HCEC 1CT (cell line): Measurements from ENCODE around the gene PTPRO.
A peak's percentile ranks its signal among the peaks of the same experiment; 100 is the strongest.

ENCODE experiments used
- DNase-seq: peaks from one replicate; pipeline ENCODE4 v3.0.0-alpha.2; 2017

PTPRO gene

DNA sequence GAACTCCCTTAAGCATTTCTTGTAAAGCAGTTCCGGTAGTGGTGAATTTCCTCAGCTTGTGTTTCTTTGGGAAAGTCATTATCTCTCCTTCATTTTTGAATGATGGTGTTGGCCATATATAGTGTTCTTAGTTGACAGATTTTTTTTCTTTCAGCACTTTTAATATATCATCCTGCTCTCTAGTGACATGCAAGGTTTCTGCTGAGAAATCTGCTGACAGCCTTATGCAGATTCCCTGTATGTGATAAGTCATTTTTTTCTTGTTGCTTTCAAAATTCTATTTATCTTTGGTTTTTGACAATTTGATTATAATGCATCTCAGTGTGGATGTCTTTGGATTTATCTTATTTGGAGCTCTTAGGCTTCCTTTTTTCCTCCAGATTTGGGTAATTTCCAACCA lies 135.7 kb downstream of the PTPRO start:
- DNase-seq, result no peak

DNA sequence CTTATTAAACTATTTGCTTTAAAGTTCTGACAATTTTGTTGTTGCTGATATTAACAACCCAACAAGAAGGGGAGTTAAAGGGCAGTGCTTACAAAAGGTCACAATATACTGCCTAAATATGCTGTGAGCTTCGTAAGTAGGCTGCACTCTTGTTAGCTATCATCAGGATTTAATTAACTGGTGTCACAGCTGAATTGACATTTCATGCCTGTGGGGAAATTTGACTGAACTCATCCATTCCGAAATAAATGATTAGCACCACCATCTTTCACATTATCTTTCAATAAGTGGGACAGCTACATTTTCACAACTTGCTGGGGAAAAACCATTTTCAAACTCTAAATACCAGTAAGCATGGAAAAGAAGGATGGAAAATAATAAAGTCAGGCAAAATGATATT lies 146.6 kb downstream of the PTPRO start:
- no peak for DNase-seq

DNA sequence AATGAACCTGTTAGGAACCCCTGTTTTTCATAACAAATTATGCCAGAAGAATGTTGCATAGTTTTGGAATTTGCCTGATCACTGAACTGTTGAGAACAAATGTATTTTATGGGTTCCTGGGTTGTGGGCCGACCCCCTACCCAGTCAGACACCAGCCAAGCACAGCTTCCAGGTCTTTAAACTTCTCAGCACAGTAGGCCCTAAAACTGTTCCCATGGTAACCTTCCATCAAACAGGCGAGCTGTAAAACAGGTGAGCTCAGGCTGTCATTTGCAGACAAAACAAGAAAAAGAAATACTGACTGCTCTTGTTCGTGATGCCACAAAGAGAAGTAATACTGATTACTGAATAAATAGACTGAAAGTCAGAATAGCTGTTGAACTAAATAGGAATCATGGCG lies 147.0 kb downstream of the PTPRO start:
- no peak for DNase-seq

DNA sequence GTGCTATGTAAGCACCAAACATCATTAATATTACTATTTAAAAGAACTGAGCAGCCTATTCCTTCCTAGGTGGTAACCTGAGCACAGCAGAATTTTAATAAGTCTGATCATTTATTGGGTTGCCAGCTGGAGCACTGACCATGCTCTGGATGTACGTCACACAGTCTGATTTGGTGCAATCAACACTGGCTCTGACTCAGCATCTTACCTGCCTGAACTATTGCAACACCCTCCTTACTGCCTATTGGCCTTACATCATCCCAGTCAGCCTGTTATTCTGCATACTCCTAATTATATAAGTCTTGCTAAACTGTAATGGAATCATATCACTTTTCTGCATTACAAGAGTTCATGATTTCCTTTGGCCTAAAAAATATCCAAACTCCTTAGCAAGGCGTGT lies 149.7 kb downstream of the PTPRO start:
- DNase-seq, result no peak

DNA sequence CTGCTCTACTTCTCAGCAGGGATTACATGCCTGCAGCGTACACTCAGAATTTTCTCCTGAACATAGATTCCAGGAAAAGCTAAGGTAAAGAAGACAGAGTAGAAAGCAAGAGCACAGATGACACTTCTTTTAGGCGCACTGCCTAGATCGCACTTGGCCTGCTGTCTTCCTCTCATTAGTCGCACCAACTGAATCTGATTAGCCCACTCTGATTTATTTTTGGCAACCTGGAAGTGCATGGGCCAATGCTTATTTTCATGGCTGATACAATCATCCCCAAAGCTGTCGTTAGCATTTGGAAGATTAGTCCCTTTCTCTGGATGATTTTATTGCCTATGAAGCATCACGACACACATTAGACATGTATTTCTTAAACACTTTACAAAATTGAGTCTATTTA lies 152.5 kb downstream of the PTPRO start:
- DNase-seq, result no peak

DNA sequence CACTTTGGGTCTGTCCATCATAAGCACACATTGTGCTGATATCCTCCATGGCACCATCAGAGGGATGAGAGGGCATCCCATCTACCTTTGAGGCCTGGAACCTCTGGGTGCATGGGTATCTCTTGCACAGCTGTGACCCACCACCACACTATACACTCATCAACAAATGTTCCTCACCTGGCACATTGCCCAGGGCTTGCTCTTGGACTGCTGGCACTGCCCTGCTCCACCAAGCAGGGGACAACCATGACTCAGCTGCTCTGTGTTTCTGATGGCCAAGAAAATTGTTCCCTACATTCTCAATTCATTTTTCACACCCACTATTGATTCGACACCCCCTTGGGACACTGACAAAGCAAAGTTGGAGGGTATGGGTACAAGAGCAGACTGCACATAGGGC lies 155.5 kb downstream of the PTPRO start:
- no peak for DNase-seq

DNA sequence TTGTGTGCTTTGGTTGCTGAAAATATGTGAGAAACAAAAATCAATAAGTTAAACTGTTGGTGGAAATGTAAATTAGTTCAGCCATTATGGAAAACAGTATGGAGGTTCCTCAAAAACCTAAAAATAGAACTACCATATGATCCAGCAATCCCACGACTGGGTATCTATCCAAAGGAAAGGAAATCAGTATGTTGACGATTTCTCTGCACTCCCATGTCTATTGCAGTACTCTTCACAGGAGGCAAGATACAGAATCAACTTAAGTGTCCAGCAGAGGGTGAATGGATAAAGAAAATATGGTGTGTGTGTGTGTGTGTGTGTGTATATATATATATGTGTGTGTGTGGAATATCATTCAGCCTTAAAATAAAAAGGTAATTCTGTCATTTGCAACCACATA lies 159.5 kb downstream of the PTPRO start:
- DNase-seq, result no peak

DNA sequence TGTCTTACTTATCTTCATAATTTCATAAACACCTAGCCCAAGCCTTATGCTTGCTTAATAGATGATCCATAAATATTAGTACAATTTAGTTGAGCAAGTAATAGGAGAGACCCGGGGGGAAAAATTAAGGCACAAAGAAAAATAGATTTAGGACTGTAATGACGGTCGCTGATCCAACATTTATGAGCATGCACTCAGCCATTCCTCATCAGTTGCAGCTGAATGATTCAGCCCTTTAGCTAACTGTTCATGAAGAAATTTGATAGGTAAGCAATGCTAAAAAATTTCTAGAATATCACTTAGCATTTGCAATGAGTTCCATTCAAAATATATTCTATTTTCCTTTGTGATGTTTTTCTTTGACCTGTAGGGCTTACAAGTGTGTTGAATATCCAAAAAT lies 163.2 kb downstream of the PTPRO start:
- DNase-seq, result no peak

DNA sequence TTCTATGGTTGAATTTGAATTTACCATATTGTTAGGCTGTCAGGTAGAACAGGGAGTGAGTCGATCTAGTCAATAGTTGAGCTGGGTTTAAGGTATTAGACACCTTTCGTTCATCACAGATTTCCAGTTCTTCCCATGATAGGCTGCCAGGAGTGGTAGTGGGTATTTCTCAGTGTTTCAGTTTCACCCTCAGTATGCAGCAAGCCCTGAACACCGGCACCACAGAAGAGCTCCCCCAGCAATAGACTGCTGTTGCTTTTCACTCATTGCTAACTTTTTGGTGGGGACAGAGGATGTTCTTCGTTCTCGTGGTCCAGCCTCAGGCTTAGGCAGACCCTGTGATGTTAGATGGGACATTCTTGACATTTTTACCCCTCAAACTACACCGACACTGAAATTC lies 164.6 kb downstream of the PTPRO start:
- no peak for DNase-seq

DNA sequence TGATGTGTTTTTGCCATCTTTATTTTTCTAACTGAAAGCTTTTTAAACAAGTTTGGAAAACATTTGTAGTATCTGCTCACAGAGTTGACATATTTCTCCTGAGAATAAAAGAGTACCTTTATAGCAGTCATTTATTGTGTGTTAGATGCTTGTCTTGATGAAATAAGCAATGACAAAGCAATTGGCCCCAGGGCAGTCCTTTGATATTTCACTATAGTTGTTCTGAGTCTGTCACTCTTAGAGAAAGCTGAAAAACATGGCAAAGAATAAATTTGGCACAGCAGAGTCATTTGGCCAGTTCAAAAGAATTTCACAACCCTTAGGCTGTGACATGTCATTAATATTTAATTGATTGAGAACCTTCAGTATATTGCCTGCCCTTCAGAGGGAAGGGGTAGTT lies 166.2 kb downstream of the PTPRO start:
- no peak for DNase-seq

DNA sequence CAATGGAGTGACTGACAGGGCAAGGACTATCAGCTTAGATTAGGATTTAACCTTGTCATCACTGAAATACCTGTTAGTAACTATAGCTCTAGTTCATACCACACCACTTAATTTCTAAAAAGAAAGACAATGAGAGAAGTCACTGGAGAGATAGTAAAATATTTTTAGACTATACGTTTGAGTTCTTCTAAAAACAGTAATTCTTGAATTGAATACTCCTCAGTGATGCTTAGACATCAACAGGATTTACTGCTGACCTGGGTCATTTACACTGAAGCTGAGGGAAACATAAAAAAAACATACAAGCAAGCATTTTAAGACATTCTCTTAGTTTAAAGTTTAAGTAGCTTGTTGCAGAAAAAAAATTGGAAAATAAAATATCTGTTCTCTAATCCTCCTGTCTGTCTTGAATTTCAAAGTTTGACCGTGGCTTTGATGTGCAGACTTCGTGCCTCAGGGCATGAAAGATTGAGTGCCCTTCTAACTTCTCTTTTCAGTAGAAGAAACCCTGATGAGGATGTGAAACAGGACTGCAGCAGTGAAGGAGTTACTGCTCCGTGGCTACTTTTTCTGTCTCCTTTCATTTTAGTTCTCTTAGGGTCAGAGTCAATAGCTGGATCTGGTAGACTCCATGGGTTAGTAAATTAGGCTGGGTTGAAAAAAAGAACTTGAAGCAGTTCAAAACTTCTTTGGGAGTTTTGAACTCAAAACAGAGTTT lies 172.2 kb downstream of the PTPRO start:
- DNase-seq, result no peak

DNA sequence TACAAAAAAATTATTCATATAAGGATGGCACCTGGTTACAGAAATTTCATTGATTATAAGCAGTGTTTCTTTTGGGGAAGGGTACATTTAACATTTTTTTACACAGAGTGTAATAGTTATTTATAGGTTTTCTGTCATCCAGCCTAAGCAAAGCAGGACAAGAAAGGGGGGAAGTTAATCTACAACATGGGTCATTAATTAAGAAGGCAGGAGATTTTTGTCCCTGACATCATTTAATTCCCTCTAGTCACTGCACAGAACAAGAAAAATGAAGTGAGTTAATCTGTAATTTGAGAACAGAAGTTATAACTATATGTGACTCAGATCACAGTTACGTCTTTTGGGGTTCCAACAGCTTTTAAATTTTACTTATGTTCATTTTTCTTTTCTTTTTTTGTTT lies 173.4 kb downstream of the PTPRO start:
- peak; percentile 30 for DNase-seq

DNA sequence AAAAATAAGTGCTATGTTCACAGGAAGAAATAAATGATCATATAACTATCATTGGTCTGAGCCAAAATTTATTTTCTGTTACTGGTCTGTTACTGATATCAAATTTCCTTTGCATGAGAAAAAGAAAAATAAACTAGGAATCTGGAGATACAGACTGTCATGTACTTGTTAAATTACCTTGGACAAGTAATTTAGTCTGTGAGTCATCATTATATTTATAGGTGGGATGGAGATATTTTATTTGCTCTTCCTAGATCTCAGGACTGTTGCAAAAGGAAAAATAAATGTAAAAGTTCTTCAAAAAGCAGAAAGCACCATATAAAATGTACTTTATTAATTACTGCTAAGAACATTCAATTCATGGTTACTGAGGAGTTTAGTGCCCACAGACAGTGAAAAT lies 174.4 kb downstream of the PTPRO start:
- DNase-seq, result no peak

DNA sequence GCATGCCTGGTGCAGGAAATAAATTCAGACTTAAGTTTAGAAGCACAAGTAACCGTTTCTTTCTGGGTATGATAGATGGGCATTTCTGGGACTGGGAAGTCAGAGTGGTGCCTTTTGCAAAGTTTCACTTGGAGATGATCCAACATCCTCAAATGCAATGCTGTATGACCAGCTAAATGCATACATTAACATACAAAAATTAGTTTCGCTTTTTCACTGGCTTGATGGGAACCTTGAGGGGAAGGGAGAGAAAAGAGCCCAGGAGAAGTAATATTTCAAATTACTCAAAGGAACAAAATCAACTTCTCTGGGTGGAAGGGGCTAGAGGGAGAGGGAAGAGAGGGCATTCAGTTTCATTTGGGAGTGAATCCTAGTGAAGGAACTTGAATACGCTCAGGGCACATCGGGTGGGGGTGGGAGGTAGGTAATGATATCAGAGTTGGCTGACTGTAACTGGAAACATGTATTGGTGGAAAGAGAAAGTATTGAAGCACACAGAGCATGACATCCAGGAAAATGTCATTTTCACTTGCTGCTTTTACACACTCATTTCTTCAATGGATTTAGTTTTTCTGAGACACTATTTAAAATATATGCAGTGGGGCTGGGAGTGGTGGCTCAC lies 175.5 kb downstream of the PTPRO start:
- no peak for DNase-seq

DNA sequence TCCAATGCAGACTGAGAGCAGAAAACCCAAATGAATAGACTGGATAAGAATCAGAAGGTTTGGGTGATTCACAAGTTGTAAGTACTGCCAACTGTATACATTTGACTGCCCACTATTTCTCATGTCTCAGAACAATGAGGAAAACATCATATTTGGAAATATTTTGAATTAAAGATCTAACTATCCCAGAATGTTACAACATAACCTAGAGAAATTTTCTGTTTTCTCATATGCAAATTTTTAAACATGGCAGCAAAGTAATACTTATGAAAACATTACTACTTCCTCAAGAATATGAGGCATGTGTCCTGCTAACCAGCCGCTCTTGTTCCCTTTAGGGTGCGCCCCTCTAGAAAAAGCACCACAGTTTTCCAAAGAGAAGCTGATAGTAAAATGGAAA lies 179.9 kb downstream of the PTPRO start:
- DNase-seq, result no peak

DNA sequence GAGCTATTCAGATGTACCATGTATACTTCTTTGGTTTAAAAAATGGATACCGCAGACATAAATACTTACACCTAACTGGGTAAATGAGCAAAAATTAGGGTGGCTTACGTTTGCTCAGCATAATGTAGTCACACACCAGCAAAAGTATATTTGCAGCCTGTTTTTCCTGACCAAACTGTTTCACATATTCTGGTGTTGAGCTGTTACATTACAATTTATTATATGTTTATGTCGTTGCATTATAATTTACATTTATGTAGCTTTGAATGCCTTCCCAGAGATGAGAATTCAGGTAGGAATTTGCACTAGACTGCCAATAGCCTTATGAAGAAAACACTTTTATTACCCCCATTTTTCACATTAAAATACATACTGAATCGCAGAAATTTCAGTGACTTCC lies 183.3 kb downstream of the PTPRO start:
- DNase-seq, result peak; percentile 80

DNA sequence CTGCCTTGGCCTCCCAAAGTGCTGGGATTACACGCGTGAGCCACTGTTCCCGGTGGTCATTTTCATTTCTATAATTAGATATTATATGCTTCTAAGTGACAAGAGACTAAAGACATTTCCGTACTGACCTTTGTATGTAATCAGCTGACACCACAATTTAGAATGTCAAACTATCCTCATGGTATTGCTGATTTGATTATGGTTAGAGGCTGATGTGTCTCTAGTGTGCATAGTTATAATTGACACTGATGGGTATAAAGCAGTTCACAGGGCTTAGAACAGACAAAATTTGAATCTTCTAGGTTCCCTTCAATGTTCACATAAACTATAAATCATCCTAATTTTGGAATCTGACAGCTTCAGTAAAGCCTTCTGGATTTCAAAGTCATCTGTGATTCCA lies 192.7 kb downstream of the PTPRO start:
- no peak for DNase-seq

DNA sequence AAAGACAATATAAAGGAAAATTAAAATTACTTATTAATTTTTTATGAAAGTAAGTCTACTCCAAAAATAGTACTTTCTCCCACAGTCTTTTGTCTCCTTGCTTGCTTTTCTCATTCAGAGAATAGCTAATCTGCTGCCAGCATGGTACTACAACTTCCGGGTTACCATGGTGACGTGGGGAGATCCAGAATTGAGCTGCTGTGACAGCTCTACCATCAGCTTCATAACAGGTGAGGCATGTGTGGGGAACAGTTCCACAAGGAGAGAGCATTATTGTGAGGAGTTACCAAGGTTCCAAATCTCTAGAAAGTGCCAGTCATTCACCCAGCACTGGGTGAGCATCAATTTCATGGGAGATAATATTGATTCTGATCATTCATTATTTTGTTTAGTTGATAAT lies 197.8 kb downstream of the PTPRO start:
- DNase-seq, result no peak

DNA sequence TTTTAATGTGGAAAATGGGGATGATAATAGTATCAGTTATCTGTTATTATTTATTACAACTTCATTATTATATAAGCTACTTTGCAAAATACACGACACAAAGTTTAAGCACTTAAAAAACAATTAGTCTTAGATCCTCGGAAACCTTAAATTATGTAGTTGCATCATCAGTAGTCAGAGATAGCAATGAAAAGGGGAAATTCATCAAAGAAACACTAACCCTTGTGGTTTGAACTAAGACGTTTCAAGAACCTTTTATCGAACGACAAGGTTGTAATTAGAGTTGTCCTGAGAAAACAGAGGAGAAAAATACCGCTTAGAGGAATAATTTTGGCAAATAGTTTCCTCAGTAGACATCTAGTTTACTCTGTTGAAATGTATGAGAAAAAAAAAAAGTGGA lies 198.5 kb downstream of the PTPRO start:
- DNase-seq, result no peak

DNA sequence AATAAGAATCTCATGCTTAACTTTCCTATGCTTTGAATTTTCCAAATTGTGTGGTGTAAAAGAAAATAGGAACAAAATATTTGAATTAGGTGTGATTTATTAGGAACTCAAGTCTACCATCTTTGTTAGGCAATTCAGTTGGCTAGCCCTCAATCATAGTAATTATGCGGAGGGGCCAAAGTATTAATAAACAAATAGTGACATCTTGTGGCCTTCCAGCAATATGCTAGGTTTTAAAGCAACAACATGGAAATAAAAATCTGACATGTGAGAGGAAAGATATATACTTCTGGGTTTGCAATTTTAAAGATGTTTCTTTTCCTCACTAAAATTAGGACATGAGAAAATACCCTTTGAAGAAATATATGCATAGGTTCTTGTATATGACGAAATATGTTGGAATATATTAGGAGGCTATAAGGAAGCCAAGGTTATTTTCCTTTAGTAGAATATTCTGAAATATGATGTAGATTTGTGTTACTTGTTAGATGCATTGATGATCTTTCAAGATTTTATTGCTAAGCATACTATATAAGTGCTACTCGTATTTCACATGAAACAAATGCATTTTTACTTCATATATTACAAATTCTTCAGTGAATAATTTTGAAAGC lies 200.4 kb downstream of the PTPRO start:
- peak; percentile 75 for DNase-seq

DNA sequence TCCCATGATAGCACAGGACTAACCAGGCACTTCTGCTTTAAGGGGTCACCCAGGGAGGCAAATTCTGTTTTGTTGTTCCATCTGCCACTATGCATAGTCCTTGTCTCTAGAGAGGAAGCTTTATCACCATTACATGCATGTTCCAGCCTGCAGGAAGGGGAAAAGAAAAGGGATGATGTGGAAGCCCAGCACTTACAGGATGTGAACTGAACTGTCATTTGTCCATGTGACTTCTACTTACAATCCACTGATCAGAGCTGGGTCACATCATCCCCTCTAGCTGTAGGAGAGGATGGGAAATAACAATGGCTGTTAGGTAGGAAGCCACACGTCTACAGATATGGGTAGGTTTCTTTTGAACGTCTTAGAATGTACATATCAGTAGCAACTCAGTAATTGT lies 203.1 kb downstream of the PTPRO start:
- DNase-seq, result no peak

DNA sequence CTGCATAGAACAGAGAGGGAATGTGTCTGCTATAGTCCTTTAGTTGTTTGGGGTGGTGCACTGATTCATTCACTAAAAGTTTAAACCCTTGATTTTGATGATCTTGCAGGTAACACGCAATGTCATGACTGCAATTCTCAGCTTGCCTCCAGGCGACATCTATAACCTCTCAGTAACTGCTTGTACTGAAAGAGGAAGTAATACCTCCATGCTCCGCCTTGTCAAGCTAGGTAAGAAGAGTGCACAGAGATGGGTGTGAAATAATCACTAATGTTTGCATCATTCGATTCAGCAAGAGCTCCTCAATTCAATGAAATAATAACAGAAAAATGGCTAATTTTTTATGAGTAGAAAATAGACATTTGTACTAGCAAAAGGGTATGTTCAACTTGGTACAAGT lies 203.7 kb downstream of the PTPRO start:
- DNase-seq, result no peak

DNA sequence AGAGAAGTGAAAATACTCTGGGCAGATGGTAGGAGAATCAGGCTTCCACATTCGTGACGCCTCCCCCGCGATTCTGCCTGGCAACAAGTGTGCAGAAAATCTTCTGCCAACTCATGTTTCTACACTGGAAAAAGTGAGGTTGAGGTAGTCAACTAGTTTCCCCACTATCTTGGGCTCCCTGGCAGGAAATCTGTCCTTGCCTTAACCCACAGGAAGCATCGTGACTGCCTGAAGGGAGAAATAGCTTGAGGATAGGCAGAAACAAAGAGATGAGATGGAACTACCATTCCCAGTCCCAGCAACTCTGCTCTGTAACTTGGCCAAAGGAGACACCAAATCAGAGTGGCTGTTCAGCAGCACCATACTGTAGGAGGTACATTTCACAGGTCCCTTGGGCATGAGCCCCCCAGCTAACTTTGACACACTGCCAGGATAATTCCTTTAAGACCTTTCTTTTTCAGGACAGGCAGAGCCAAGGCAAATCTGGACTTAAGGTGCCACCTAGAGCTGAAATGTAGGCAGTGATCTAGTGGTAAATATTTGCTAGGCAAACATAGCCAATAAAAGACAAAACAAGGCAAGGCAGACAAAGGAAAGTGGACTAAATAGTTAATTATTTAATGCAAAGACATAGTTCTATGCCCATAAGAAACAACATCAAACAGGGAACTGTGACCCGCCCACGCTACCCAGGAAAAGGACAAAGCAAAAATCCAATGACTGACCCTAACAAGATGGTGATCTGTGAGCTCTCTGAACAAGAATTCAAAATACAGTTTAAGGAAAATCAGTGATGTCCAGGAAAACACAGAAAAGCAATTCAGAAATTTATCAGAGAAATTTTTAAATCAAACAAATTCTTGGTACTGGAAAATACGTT lies 205.1 kb downstream of the PTPRO start:
- peak; percentile 51 for DNase-seq

DNA sequence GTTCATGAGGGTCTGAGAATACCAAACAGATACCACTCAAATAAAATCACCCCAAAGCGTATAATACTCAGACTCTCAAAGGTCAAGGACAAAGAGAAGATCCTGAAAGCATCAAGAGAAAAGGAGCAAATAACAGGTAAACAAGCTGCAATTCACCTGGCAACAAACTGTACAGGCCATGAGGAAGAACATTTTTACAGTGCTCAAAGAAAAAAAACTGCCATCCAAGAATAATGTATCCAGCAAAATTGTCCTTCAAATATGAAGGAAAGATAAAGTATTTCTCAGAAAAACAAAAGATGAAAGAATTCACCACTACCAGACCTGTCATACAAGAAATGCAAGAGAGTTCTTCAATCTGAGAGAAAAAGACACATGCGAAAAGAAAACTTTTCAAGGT lies 206.4 kb downstream of the PTPRO start:
- no peak for DNase-seq
